Panc1 (cell line): ENCODE results near the gene C1orf74.

Experiments used
- POLR2AphosphoS5 ChIP-seq: IDR thresholded peaks from 2 replicates; pipeline ENCODE4 v1.6.1; 2012; ENCODE audit warnings: mild to moderate bottlenecking, low read depth, low read length, moderate library complexity
- SIN3A ChIP-seq: IDR thresholded peaks from 2 replicates; pipeline ENCODE4 v1.6.1; 2012; ENCODE audit warnings: low read depth, mild to moderate bottlenecking, low read length, moderate library complexity, borderline replicate concordance; ENCODE audit not compliant: insufficient read depth
- TF ChIP-seq, protein P1 (sequence below): fragments of 450-650 bp; IDR thresholded peaks from 2 replicates; pipeline ENCODE4 v1.5.1; 2017; ENCODE audit warnings: mild to moderate bottlenecking
- TF ChIP-seq, protein P2 (sequence below), 2 experiments: IDR thresholded peaks; 2 replicates each; pipeline ENCODE4 v1.6.1; 2011 to 2012; ENCODE audit warnings: low read depth in 2 of 2, control low read depth in 1 of 2, low read length in 1 of 2, mild to moderate bottlenecking in 1 of 2, moderate library complexity in 1 of 2; ENCODE audit not compliant: insufficient read depth in 1 of 2

DNA sequence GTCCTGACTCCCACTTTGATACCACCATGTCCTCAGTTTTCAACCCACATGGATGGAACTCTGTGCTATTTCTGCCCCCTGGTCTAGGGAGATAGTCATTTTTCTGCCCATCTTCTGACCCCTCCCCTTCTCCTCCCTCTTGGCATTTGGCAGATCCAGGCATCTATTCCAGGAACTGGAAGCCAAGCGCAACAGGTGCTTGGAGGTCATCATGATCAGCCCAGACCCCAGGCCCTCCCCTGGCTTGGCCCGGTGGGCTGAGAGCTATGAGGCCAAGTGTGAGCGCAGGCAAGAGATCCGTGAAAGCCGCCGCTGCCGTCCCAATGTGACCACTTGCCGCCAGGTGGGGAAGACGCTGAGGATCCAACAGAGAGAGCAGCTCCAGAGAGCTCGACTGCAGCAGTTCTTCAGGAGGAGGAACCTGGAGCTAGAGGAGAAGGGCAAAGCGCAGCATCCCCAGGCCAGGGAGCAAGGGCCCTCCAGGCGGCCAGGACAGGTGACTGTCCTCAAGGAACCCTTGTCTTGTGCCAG is 24.5 kb downstream of the C1orf74 start:
- TF ChIP-seq, protein P1, sequence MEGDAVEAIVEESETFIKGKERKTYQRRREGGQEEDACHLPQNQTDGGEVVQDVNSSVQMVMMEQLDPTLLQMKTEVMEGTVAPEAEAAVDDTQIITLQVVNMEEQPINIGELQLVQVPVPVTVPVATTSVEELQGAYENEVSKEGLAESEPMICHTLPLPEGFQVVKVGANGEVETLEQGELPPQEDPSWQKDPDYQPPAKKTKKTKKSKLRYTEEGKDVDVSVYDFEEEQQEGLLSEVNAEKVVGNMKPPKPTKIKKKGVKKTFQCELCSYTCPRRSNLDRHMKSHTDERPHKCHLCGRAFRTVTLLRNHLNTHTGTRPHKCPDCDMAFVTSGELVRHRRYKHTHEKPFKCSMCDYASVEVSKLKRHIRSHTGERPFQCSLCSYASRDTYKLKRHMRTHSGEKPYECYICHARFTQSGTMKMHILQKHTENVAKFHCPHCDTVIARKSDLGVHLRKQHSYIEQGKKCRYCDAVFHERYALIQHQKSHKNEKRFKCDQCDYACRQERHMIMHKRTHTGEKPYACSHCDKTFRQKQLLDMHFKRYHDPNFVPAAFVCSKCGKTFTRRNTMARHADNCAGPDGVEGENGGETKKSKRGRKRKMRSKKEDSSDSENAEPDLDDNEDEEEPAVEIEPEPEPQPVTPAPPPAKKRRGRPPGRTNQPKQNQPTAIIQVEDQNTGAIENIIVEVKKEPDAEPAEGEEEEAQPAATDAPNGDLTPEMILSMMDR: no peak
- TF ChIP-seq POLR2AphosphoS5: no peak
- no peak for TF ChIP-seq SIN3A
- TF ChIP-seq, protein P2, sequence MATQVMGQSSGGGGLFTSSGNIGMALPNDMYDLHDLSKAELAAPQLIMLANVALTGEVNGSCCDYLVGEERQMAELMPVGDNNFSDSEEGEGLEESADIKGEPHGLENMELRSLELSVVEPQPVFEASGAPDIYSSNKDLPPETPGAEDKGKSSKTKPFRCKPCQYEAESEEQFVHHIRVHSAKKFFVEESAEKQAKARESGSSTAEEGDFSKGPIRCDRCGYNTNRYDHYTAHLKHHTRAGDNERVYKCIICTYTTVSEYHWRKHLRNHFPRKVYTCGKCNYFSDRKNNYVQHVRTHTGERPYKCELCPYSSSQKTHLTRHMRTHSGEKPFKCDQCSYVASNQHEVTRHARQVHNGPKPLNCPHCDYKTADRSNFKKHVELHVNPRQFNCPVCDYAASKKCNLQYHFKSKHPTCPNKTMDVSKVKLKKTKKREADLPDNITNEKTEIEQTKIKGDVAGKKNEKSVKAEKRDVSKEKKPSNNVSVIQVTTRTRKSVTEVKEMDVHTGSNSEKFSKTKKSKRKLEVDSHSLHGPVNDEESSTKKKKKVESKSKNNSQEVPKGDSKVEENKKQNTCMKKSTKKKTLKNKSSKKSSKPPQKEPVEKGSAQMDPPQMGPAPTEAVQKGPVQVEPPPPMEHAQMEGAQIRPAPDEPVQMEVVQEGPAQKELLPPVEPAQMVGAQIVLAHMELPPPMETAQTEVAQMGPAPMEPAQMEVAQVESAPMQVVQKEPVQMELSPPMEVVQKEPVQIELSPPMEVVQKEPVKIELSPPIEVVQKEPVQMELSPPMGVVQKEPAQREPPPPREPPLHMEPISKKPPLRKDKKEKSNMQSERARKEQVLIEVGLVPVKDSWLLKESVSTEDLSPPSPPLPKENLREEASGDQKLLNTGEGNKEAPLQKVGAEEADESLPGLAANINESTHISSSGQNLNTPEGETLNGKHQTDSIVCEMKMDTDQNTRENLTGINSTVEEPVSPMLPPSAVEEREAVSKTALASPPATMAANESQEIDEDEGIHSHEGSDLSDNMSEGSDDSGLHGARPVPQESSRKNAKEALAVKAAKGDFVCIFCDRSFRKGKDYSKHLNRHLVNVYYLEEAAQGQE (IDR thresholded peaks at IDR 0.05; ENCODE audit: insufficient read depth in 1 of 2, low read depth in 2 of 2, low read length in 1 of 2): no peak
